ENCODE data around the gene EPRS1. TPM values are rescaled to one million over a fixed set of nuclear protein-coding genes. Genes with fewer than 3 reads are reported as not detected.

Gene EPRS1
- polyA plus RNA-seq, 3 donors: 9.3 to 27.6 (median 21.1) TPM

GRCh38 chr1:220011620-220012019 lies 34.7 kb downstream of the EPRS1 start:
- Histone ChIP-seq H3K27ac (ENCODE audit: low read depth in 1 of 2, low read length in 2 of 2) (no peak overlapping the region), H3K9me3 (replicated peaks in 1 of 2; ENCODE audit: control insufficient read depth in 1 of 2, insufficient read depth in 1 of 2, low read length in 2 of 2) (no peaks in the 10 kb centered on the region), H3K79me2 (ENCODE audit: insufficient read depth, low read length) (no peaks in the 10 kb centered on the region), H3K27me3 (ENCODE audit: control insufficient read depth in 2 of 2, insufficient read depth in 2 of 2, low read length in 2 of 2) (no peaks in the 10 kb centered on the region), H3K9ac (ENCODE audit: insufficient read depth, low read length, poor library complexity, severe bottlenecking) (no peak overlapping the region), H3K36me3 (replicated peaks in 1 of 2; ENCODE audit: control insufficient read depth in 1 of 2, insufficient read depth in 2 of 2, low read length in 2 of 2) (peaks cover 82 to 98% of the 10 kb centered on the region in 2 donors), H3K4me3 (replicated peaks in 1 of 3; ENCODE audit: low read depth in 2 of 3, low read length in 3 of 3) (no peak overlapping the region), H3K4me1 (ENCODE audit: control insufficient read depth in 1 of 2, insufficient read depth in 2 of 2, low read length in 2 of 2) (no peaks in the 10 kb centered on the region), H4K20me1 (ENCODE audit: insufficient read depth, low read length) (no peaks in the 10 kb centered on the region), H3K4me2 (replicated peaks; ENCODE audit: extremely low read depth, low read length, poor library complexity, severe bottlenecking) (no peak overlapping the region), H2AFZ (ENCODE audit: insufficient read depth, low read depth, low read length, poor library complexity, severe bottlenecking) (no peak overlapping the region)
- Mint-ChIP-seq H3K36me3 (peaks cover 73 to 84% of the 10 kb centered on the region in 2 donors), H3K9me3 (no peaks in the 10 kb centered on the region), H3K27me3 (ENCODE audit: low read depth in 3 of 3) (no peaks in the 10 kb centered on the region), H3K27ac (no peak overlapping the region), H3K4me1 (no peaks in the 10 kb centered on the region), H3K4me3 (no peak overlapping the region)
- intact Hi-C loops (cut with micrococcal nuclease): no loop called here
- TF ChIP-seq CTCF (IDR thresholded peaks at IDR 0.05): no peak
- DNase-seq: no peak

- no peak for DNase-seq
- Mint-ChIP-seq H3K4me3 (no peak overlapping the region), H3K9me3 (no peaks in the 10 kb centered on the region), H3K27me3 (ENCODE audit: low read depth in 3 of 3) (no peaks in the 10 kb centered on the region), H3K36me3 (peaks cover 69 to 79% of the 10 kb centered on the region in 2 donors), H3K4me1 (no peaks in the 10 kb centered on the region), H3K27ac (no peak overlapping the region)
- no peak for TF ChIP-seq CTCF (IDR thresholded peaks at IDR 0.05)
- Histone ChIP-seq H3K9me3 (replicated peaks in 1 of 2; ENCODE audit: control insufficient read depth in 1 of 2, insufficient read depth in 1 of 2, low read length in 2 of 2) (no peaks in the 10 kb centered on the region), H3K9ac (ENCODE audit: insufficient read depth, low read length, poor library complexity, severe bottlenecking) (no peak overlapping the region), H3K27ac (ENCODE audit: low read depth in 1 of 2, low read length in 2 of 2) (no peak overlapping the region), H3K27me3 (ENCODE audit: control insufficient read depth in 2 of 2, insufficient read depth in 2 of 2, low read length in 2 of 2) (no peaks in the 10 kb centered on the region), H3K79me2 (ENCODE audit: insufficient read depth, low read length) (no peaks in the 10 kb centered on the region), H3K4me2 (replicated peaks; ENCODE audit: extremely low read depth, low read length, poor library complexity, severe bottlenecking) (no peak overlapping the region), H4K20me1 (ENCODE audit: insufficient read depth, low read length) (no peaks in the 10 kb centered on the region), H2AFZ (ENCODE audit: insufficient read depth, low read depth, low read length, poor library complexity, severe bottlenecking) (no peak overlapping the region), H3K4me1 (ENCODE audit: control insufficient read depth in 1 of 2, insufficient read depth in 2 of 2, low read length in 2 of 2) (no peaks in the 10 kb centered on the region), H3K36me3 (replicated peaks in 1 of 2; ENCODE audit: control insufficient read depth in 1 of 2, insufficient read depth in 2 of 2, low read length in 2 of 2) (peaks cover 89 to 98% of the 10 kb centered on the region in 2 donors), H3K4me3 (replicated peaks in 1 of 3; ENCODE audit: low read depth in 2 of 3, low read length in 3 of 3) (no peak overlapping the region)
- intact Hi-C loops (cut with micrococcal nuclease): no loop called here
- WGBS (ENCODE audit: insufficient coverage): 100% methylated on average over 2 of the region's 3 CpGs
These were observed 38.9 kb downstream of the EPRS1 start for GRCh38 chr1:220007438-220007837.

Measured in CD14-positive monocyte (primary cell).